Activated naive CD8-positive, alpha-beta T cell treated with anti-CD3 and anti-CD28 coated beads, Interleukin-2, amount 10 ng/mL, durations not matched to agents 7 days and 5 days (primary cell): ENCODE measurements around the gene MAST1. TPM values are rescaled to one million over a fixed set of nuclear protein-coding genes. Genes with fewer than 3 reads are reported as not detected.
A peak's percentile ranks its signal among the peaks of the same experiment; 100 is the strongest.
"Not testable (repeated sequence)": the region's sequence is repeated elsewhere in the genome, so short reads cannot be mapped to it uniquely, and the experiment has no call there.

ENCODE experiments used
- ATAC-seq: fragments of 150-1000 bp; cut with Tn5 transposase; one replicate; pipeline ENCODE4 v1.10.0; 2021; ENCODE audit warnings: low read depth, moderate library complexity
- POLR2A ChIA-PET: fragments of 350-600 bp; sonication (Branson Sonifier 250); formaldehyde crosslinking; loops from one replicate; lab custom pipeline; 2021; ENCODE audit warnings: antibody characterized with exemption; lab: Charles Lee
- DNase-seq: peaks from one replicate; pipeline ENCODE4 v3.0.0; 2021
- H3K27ac Mint-ChIP-seq: one replicate; pipeline ENCODE4 v1.8.0; 2022; ENCODE audit warnings: mild to moderate bottlenecking, mixed read lengths
- H3K27me3 Mint-ChIP-seq: one replicate; pipeline ENCODE4 v1.8.0; 2022; ENCODE audit warnings: mild to moderate bottlenecking, moderate library complexity, mixed read lengths
- H3K36me3 Mint-ChIP-seq: one replicate; pipeline ENCODE4 v1.8.0; 2021; ENCODE audit warnings: mild to moderate bottlenecking, mixed read lengths
- H3K4me1 Mint-ChIP-seq: one replicate; pipeline ENCODE4 v1.8.0; 2021; ENCODE audit warnings: mixed read lengths
- H3K4me3 Mint-ChIP-seq: one replicate; pipeline ENCODE4 v1.8.0; 2022; ENCODE audit warnings: mild to moderate bottlenecking, moderate library complexity, mixed read lengths
- H3K9me3 Mint-ChIP-seq: one replicate; pipeline ENCODE4 v1.8.0; 2021; ENCODE audit warnings: mixed read lengths
- total RNA-seq, 2 experiments: library from RNA; stranded (reverse); gene quantifications; one replicate each; pipeline ENCODE4 v1.2.3, GENCODE V29; 2021

MAST1 gene
- total RNA-seq, 2 experiments from 2014 or later: 1.8 to 2.6 TPM

- POLR2A ChIA-PET: no interaction called here
- peaks cover 85% of the 10 kb centered on the region for H3K27me3 Mint-ChIP-seq
- H3K36me3 Mint-ChIP-seq: no peaks in the 10 kb centered on the region
- H3K4me3 Mint-ChIP-seq: no peak overlapping the region
- DNase-seq (no peak), ATAC-seq (no peak)
- no peaks in the 10 kb centered on the region for H3K9me3 Mint-ChIP-seq
- H3K27ac Mint-ChIP-seq: no peak overlapping the region
- peaks cover 24% of the 10 kb centered on the region for H3K4me1 Mint-ChIP-seq
Observed at GRCh38 chr19:12836529-12836863, 1.8 kb upstream of the MAST1 start.

- no peaks in the 10 kb centered on the region for H3K9me3 Mint-ChIP-seq
- H3K27me3 Mint-ChIP-seq: peaks cover 83% of the 10 kb centered on the region
- POLR2A ChIA-PET: no interaction called here
- H3K4me3 Mint-ChIP-seq: no peak overlapping the region
- no peak overlapping the region for H3K27ac Mint-ChIP-seq
- H3K36me3 Mint-ChIP-seq: no peaks in the 10 kb centered on the region
- peaks cover 25% of the 10 kb centered on the region for H3K4me1 Mint-ChIP-seq
- DNase-seq (no peak), ATAC-seq (no peak)
Observed at GRCh38 chr19:12837225-12837624, 1.1 kb upstream of the MAST1 start.

GRCh38 chr19:12838886-12839756, 806 bp downstream of the MAST1 start:
- Mint-ChIP-seq H3K4me3 (peak overlapping the region; percentile 74), H3K27ac (peak overlapping the region; percentile 43), H3K36me3 (no peaks in the 10 kb centered on the region), H3K9me3 (no peaks in the 10 kb centered on the region), H3K27me3 (peaks cover 76% of the 10 kb centered on the region), H3K4me1 (peaks cover 19% of the 10 kb centered on the region)
- POLR2A ChIA-PET: no interaction called here
- DNase-seq: no peak
- ATAC-seq: no peak

GRCh38 chr19:12840091-12841079, 2.1 kb downstream of the MAST1 start:
- Mint-ChIP-seq H3K27me3 (peaks cover 74% of the 10 kb centered on the region), H3K4me3 (peak overlapping the region; percentile 64), H3K4me1 (peaks cover 17% of the 10 kb centered on the region), H3K27ac (no peak overlapping the region), H3K9me3 (no peaks in the 10 kb centered on the region), H3K36me3 (no peaks in the 10 kb centered on the region)
- ATAC-seq (peak; percentile 11), DNase-seq (peak; percentile 66)
- POLR2A ChIA-PET: no interaction called here

GRCh38 chr19:12841094-12841493, 2.8 kb downstream of the MAST1 start:
- H3K9me3 Mint-ChIP-seq: no peaks in the 10 kb centered on the region
- no peak for ATAC-seq
- peaks cover 67% of the 10 kb centered on the region for H3K27me3 Mint-ChIP-seq
- H3K4me1 Mint-ChIP-seq: peaks cover 17% of the 10 kb centered on the region
- H3K27ac Mint-ChIP-seq: no peak overlapping the region
- POLR2A ChIA-PET: no interaction called here
- peak overlapping the region; percentile 64 for H3K4me3 Mint-ChIP-seq
- DNase-seq: peak; percentile 49
- H3K36me3 Mint-ChIP-seq: no peaks in the 10 kb centered on the region

GRCh38 chr19:12842511-12842910, 4.2 kb downstream of the MAST1 start:
- Mint-ChIP-seq H3K27ac (no peak overlapping the region), H3K27me3 (peaks cover 62% of the 10 kb centered on the region), H3K36me3 (no peaks in the 10 kb centered on the region), H3K9me3 (no peaks in the 10 kb centered on the region), H3K4me1 (peaks cover 17% of the 10 kb centered on the region), H3K4me3 (no peak overlapping the region)
- no peak for ATAC-seq
- POLR2A ChIA-PET: interaction anchor here (0.6 kb wide), 1 partner anchor 1977 kb away, joined by 4 read pairs; no protein-coding TSS in a partner anchor
- DNase-seq: no peak

- DNase-seq (no peak), ATAC-seq (no peak)
- Mint-ChIP-seq H3K9me3 (no peaks in the 10 kb centered on the region), H3K4me1 (peaks cover 18% of the 10 kb centered on the region), H3K27ac (no peak overlapping the region), H3K4me3 (no peak overlapping the region), H3K27me3 (peaks cover 56% of the 10 kb centered on the region), H3K36me3 (no peaks in the 10 kb centered on the region)
- POLR2A ChIA-PET: no interaction called here
Observed at GRCh38 chr19:12843328-12843727, 5.0 kb downstream of the MAST1 start.

DNA sequence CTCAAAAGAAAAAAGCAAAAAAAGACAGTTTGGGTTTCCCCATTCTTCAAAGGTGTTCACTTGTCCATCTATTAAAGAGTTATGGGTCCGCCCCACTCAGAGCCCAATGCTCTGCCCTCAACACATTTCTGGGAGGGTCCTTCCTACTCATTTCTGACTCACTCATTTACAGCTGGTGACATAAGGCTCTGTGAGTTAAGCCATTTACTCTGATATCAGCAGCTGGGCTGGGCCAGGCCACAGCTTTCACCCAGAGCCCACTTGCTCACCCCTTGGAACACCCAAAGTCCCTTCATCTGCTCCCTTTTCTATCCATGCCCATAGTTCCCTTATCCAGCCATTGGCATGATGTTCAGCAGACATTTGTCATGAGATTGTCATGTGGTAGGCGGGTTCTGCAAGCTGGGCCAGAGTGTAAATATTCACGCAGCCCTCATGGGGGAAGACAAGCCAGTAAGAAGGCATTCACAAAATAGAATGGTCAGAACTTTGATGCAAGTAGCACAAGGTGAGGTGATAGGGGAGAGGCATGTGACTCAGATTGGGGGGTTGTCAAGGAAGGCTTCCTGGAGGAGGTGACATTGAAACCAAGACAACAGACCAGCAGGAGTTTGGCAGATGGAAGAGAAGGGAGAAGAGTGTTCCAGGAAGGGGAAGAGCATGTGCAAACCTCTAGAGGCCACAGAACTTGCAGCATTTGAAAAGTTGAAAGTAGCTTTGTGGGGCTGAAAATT, 5.9 kb downstream of the MAST1 start:
- no peak overlapping the region for H3K4me3 Mint-ChIP-seq
- H3K4me1 Mint-ChIP-seq: peaks cover 16% of the 10 kb centered on the region

GRCh38 chr19:12846613-12847012, 8.3 kb downstream of the MAST1 start:
- Mint-ChIP-seq H3K4me3 (peak overlapping the region; percentile 19), H3K27me3 (peaks cover 31% of the 10 kb centered on the region)
- H3K4me1 Mint-ChIP-seq, H3K36me3 Mint-ChIP-seq, H3K27ac Mint-ChIP-seq, H3K9me3 Mint-ChIP-seq, DNase-seq, ATAC-seq: not testable (repeated sequence)
- POLR2A ChIA-PET: interaction anchor here (1.2 to 2.1 kb wide), 2 partner anchors 53 to 55 kb away, joined by 4 to 5 read pairs; partner anchors contain the start of gene JUNB

More for the DNA sequence above, 5.9 kb downstream of the MAST1 start:
- no peaks in the 10 kb centered on the region for H3K9me3 Mint-ChIP-seq
- ATAC-seq (no peak), DNase-seq (no peak)
- POLR2A ChIA-PET: no interaction called here
- H3K36me3 Mint-ChIP-seq: no peaks in the 10 kb centered on the region
- no peak overlapping the region for H3K27ac Mint-ChIP-seq
- H3K27me3 Mint-ChIP-seq: peaks cover 48% of the 10 kb centered on the region

DNA sequence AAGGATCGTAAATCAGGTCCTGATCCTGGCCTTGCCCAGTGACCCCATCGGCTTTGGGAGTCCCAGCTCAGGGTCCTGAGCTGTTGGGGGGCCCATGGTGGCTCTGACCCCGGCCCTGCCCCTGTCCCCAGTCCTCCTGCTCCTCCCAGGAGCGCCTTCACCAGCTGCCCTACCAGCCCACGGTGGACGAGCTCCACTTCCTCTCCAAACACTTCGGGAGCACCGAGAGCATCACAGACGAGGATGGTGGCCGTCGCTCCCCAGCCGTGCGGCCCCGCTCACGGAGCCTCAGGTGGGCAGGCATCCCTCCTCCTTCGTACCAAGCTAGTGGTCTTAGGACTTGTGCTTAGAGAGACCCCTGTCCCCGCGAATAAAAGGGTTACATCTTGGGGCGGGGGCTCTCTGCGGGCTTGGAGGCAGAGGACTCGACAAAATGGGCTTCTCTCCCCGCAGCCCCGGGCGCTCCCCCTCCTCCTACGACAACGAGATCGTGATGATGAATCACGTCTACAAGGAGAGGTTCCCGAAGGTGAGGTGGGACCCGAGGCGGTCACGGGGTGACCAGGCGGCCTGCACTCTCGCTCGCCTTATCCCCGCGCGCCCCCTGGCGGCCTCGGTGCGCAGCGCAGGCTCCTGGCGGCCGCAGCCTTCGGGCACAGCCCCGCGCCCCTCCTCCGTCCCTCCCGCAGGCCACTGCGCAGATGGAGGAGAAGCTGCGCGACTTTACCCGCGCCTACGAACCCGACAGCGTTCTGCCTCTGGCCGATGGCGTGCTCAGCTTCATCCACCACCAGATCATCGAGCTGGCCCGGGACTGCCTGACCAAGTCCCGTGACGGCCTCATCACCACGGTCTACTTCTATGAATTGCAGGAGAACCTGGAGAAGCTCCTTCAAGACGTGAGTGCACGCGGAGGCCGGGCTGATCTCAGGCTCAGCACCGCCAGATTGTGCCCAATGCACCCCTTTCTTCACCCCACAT, 9.1 kb downstream of the MAST1 start:
- POLR2A ChIA-PET: interaction anchor here (0.5 to 2.1 kb wide), 4 partner anchors 54 to 103 kb away, joined by 3 to 5 read pairs (median 4); partner anchors contain the start of gene JUNB
- Mint-ChIP-seq H3K36me3 (no peaks in the 10 kb centered on the region), H3K27me3 (peaks cover 27% of the 10 kb centered on the region), H3K4me3 (peak overlapping the region; percentile 61), H3K9me3 (no peaks in the 10 kb centered on the region), H3K27ac (no peak overlapping the region), H3K4me1 (peaks cover 2% of the 10 kb centered on the region)
- ATAC-seq (peak; percentile 94), DNase-seq (peak; percentile 95)

- ATAC-seq: no peak
- peaks cover 9% of the 10 kb centered on the region for H3K27me3 Mint-ChIP-seq
Observed at GRCh38 chr19:12856653-12857052, 18.3 kb downstream of the MAST1 start.

More at GRCh38 chr19:12856653-12857052, 18.3 kb downstream of the MAST1 start:
- H3K9me3 Mint-ChIP-seq: no peaks in the 10 kb centered on the region
- DNase-seq: no peak
- no peaks in the 10 kb centered on the region for H3K4me1 Mint-ChIP-seq
- no peak overlapping the region for H3K4me3 Mint-ChIP-seq
- H3K36me3 Mint-ChIP-seq: no peaks in the 10 kb centered on the region
- H3K27ac Mint-ChIP-seq: no peak overlapping the region
- POLR2A ChIA-PET: no interaction called here
